ENCODE measurements around the gene TSFM.

GRCh38 chr12:57779736-57780135 is 2.9 kb upstream of the TSFM start:
- no peak for TF ChIP-seq CTCF (IDR thresholded peaks at IDR 0.05 in 4 of 5, conservative IDR thresholded peaks at IDR 0.05 in 1 of 5)
- no peak for TF ChIP-seq POLR2A (IDR thresholded peaks at IDR 0.05)
